HG03571 (cell line): ENCODE measurements around the gene CACYBP.

Source experiments
- ATAC-seq: cut with Tn5 transposase; IDR thresholded peaks from one replicate; pipeline ENCODE4 v1.9.1; 2021; ENCODE audit not compliant: unreplicated experiment

CACYBP gene, protein sequence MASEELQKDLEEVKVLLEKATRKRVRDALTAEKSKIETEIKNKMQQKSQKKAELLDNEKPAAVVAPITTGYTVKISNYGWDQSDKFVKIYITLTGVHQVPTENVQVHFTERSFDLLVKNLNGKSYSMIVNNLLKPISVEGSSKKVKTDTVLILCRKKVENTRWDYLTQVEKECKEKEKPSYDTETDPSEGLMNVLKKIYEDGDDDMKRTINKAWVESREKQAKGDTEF

DNA sequence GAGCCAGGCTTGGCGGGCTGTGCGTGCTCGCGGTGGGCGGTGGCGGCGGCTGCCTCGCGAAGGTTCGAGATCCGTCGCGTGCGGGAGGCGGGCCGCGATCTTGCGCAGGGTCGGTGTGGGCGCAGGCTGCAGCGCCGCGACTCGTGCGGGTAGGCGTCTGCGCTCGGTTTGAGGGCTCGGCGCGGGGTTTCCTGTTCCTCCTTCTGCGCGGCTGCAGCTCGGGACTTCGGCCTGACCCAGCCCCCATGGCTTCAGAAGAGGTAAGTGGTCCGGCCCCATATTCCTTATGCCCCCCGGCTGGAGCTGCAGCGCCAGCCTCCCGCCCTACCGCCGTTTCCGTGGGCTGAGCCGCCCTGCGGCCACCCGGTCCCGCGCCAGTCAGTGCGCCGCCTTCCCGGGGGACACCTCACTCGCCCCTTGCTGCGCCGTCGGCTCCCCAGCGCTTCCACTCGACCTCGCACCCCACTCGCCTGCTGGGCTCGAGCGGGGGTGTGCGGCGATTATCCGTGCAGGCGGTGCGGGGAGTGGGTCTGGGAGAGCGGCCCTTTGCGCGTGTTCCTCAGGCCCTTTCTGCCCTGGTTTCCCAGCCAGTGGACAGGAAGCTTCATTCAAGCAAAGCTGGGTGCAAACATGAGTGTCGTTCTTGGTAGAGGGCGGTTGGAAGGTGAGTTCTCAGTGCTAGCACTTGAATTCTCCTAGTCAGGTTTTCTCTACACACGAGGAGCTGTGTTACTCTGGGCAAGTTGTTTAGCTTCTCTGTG lies at the start of gene CACYBP:
TSS of gene CACYBP (plus strand) at position 12 of the 761 bp plus-strand sequence. CDS start at position 246, 234 bp downstream.
- peak; percentile 3 for ATAC-seq

DNA sequence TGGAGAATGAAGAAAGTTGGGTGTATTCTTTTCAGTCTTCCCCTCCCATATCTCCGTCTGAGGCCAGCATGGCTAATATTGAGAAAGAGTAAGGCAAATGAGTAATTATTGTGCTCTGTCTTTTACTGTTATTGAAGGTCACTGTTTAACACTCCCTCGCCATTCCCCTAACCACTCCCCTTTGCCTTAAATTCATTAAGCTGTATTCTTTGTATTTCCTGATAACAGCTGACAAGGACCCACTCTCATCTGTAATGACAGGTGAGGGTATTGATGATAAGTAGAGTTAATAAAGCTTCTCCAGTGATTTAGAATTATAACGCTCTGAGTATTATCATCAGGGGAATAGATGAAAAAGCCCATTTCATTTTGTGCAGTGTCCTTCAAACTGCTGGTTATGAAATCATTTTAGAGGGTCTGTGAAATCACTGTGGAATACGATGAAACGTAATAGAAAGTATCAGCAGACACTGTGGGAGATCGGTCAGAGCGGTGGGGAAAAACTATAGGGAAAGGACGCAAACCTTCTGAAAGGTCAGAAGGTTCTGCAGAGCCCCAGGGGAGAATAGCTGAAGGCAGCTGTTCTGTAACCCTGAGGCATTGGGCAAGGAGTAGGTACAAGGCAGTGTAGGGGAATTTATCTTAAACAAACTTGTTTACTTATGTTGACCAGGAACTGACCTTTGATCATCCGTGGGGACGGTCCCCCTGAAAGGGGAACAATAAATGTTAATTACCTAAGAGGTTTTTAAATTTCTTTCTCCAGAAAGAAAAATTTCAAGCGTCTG lies 46.3 kb upstream of the CACYBP start:
- ATAC-seq = peak; percentile 36

DNA sequence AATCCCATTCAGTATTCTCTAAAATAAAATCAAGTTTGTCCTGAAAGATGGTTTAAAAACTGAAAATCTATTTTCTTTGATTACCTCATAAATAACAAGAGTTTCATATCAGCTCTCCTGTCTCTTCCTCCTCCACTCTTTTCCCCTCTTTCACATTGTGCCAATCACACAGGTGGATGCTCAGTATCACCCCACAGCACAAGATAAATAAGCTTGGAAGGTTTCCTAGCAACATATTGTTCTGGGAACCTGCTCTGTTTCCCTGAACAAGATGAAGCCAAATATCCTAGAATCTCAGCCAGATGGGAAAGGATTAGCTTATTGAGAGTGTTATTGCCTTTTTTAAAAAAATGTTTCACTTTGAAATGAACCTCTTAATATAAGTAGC lies 45.7 kb upstream of the CACYBP start:
- ATAC-seq = peak; percentile 17

DNA sequence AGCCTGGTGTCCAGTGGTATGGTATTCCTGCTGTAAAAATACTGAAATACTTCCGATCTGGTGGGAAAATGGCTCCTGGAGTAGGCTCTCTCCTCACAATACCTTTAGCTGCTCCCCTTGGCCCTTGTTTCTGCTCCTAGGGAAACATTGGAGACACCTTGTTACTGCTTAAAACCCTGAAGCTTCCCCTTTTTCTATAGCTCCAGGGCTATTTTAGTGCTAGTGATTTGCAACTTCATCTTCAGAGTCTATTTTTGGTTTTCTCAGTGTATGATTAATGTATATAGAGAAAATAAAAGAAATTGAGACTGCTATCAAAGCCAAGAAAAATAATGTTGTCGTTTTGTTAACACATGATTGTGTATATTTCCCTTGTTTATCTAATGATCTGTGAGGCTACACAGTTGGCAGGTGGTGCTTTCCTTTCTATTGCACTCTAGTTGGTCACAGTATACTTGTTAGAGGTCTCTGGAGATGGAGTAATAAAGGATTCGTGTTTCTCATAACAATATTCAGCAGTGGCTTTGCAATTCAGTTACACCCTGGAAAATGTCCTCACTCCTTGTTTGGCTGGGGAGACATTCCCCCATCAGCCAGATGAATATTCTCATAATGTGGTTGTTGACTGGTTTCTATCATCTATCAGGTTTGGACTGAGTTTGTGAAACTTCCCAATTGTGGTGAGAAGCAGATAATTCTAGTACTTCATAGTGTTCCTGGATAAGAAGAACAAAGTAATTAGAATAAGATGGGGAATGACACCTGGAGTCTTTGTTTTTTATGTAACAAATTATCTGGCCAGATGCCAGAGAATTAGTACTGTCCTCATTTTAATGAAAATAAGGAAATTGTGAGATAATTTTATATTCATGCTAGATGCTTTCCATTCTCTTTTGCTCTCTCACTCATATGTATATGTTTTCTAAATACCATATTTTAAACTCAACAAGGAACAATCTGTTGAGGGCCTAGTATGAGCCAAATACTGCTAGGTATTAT lies 44.8 kb upstream of the CACYBP start:
- no peak for ATAC-seq

DNA sequence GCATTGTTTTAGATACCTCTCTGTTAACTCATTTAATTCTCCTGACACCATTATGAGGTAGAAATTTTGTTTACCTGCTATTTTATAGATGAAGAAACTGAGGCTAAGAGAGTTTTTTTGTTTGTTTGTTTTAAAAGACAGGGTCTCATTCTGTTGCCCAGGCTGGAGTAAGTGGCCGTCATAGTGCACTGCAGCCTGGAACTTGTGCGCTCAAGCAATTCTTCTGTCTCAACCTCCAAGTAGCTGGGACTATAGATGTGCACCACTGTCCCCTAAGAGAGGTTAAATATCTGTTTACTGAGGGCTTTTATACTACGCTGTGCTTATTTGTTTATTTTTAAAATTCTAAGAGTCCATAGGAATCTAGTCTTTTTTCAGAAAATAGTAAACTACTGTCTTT lies 43.7 kb upstream of the CACYBP start:
- no peak for ATAC-seq

DNA sequence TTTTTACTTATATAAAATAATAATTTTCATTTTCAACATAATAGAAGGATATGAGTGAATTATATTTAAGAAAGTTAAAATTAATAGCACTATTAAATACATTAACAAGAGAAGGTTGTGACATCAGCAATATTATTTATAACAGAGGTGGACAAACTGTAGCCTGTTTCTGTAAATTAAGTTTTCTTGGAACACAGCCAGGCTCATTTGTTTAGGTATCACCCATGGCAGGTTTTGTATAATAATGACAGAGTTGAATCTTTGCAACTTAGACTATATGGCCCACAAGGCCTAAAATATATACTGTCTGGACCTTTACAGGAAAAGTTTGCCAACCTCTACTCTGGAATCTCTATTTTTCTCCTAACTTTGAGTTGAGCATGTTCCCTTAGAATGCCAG lies 42.8 kb upstream of the CACYBP start:
- no peak for ATAC-seq

DNA sequence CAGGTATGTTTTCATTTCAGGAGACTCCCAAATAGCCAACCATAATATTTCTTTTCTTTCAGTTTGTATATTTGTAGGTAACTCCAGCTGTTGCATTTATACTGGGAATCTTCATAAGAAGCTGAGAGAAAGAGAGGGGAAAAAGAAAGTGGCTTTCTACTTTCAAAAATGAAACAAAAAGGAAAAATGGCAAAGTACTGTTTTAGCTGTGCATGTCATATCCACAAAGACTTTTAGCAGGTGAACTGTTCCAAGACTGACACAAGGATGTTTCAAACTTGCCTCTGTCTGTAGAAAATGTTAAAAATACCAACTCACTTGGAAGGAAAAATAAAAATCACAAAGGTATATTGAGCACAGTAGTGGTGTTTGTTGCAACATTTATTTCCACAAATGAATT lies 41.9 kb upstream of the CACYBP start:
- ATAC-seq = no peak

DNA sequence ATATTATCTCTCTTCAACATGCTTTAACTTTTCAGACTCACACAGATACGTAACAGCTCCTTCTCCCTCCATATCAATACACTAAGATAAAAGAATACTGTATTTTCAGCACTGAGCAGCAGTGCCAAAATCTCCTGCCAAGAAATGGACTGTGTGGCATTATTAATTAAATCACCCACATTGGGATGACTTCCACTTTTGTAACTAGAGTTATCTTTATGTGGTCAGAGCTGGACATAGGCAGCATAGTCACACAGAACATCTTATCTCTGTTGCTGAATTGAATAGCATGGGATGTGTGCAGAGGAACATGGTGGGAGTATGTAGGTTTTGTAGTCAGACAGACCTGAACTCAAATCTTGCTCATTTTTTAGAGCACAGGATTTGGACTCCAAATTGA lies 41.4 kb upstream of the CACYBP start:
- no peak for ATAC-seq

DNA sequence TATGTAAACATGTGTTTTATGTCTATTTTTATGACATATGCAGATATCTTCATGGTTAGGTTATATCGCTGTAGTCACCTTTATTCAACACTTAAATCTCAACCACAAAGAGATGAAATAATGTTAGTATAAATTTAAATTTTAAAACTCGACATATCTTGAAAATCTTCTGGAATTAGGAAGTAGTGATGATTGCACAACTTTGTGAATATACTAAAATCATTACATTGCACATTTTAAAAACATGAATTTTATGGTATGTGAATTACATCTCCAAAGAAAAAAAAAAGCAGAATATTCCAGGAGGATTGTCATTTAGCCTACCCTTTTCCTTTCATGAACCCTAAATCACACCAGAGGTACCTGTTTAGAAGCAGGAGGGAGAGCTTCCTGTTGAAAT lies 39.4 kb upstream of the CACYBP start:
- ATAC-seq = no peak

DNA sequence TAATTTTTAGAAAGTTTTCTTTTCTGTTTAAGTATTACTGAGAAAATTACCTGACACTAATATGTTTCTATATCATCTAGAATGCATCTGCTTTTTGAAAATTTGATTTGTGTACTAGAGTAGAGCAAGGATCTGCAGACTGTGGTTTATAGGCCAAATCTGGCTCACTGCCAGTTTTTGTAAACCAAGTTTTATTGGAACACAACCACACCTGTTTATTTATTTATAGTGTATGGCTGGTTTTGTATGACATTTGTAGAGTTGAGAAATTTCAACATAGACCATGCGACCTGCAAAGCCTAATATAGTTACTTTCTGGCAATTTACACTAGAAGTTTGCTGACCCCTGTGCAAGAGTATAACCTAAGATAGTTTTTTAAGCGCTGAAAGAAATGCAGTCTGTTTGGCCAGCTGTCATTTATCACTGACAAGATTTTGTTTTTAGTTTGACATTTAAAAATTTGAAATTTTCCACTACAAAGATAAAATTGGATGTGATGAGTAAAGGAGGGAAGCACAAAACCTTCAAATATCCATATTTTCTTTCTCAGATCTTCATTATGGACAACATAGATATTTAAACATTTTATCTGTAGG lies 36.1 kb upstream of the CACYBP start:
- no peak for ATAC-seq

DNA sequence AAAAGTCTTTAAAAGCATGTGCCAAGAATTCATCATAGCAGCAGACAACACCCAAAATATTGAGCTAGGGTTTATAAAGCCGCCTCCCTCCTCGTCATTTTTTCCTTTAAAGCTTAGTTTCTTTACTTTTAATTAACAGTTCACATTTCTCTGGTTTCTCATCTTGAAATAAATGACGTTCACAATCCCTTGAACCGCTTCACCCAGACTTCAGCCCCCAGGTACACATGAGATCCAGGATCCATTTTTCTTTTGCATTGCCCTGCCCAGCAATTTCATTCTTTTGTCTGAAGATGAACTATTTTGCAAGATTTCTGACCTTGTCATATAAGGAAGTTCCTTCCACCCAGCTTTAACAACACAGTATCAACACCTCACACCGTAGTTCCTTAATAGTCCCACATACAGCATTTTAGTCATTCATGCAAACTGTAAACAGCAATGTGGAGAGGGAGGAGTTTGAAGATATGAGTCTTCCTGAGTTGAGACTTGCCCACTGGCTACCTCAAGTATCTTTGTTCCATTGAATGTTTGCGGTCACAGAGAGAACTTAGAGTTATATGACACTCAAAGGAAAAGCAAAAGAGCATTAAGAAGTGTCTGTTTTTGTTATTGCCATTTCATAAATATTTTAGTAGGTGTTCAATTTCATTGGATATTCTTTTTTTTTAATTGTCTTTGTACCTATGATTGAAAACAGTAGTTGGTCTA lies 35.3 kb upstream of the CACYBP start:
- no peak for ATAC-seq

DNA sequence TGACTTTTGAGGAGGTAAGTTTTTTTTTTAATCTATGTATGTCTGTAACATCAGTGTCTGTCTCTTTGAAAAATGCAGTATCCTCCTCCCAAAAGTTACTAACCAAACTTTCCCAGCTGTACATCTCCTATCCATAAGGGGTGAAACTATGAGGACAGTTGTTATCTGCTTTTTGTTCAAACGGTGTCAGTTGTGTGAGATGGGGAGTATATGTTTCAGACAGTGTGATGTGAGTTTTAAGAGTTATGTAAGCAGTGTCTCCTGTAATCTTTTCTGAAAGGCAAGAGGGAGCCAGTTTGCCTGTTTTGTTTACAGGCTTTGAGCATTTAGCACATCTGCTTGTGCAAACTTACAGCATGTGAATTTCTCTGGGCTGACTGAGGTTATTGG lies 34.8 kb upstream of the CACYBP start:
- no peak for ATAC-seq

DNA sequence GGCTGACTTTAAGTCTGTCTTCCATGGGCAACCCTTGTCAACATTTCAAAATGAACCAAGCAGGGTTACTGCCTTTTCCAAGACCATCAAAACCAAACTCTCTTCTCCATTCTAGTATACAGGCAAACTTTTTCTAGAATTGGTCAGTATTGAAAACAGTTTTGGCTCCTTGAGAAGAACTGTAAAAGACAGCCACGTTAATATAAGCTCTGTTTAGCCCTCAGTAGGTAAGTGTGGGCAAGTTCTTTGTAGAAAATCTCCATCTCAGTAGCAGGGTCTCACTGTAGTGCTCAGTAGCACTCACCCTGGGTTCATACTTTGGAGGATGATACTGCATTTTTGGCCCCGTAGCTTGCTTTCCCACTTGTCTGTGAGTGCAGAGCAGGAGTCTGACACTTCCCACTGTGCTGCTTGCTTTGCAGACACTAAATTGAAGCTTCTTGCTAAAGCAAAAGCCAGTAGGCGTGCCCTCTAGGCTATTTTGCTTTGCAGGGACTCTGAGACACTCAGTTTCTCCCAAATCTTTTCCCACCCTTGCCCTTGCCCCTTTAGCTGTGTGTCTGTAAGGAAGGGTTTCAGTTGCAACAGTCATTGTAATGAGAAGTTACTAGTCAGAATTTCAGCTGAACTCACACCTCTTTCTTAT lies 34.3 kb upstream of the CACYBP start:
- no peak for ATAC-seq

DNA sequence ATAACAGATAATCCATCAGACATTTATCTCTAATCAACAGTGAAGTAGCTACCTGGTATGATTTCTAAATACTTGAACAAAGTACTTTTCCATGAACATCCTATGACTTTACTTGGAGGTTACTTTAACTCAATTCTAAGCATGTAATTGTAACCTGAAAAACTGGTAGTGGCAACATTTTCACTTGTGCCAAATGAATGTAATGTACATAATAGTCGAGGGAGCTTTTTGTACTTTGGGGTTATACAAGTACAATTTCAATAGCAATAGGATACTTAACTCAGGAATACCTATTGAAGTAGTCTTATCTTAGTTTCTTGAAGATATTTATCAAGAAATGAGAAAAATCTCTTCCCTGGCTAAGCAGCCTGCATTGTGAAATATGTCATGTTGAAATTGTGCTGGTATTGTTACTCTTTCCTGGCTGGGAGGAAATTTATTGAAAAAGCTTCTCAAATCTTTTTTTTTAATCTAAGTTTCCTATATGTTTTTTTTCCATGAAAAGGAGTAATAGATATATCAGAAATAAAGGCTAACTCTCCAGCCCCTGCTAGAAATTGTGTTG lies 33.7 kb upstream of the CACYBP start:
- ATAC-seq = no peak

DNA sequence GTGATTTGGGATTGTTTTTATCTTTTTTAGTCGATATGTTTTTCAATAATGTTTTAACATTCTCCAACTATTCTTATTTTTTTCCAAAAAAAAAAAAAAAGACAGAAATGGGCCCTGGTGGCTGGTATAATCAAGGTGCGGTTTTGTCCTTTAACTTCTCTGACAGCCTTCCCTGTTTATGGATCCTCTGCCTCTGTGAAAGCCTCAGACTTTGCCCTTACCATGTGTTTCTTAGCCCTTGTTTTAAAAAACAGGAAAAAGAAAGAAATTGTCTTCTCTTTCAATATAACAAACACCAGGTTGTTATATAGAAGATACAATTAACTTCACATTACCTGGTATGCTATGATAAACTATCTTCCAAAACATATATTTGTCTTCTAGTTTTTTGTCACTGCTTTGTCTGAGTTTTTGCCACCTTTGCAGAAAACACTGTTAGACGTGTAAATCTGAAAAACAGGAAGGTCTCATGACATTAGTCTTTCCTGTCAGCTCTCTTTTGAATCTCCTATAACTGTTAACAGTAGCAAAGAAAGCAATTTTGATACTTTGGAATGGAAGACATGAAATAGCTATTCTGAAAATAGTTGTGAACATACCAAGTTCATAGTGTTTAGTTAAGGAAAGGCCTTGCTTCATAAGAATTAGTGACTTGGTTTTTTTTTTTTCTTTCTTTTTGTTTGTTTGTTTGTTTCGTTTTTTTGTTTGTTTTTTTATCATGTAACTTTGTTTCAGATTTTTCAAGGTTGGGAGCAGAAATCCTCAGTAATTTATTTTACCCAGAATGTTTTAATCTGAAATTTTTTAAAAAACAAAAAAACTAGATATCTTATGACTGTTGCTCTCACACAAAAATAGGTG lies 31.7 kb upstream of the CACYBP start:
- ATAC-seq = no peak

DNA sequence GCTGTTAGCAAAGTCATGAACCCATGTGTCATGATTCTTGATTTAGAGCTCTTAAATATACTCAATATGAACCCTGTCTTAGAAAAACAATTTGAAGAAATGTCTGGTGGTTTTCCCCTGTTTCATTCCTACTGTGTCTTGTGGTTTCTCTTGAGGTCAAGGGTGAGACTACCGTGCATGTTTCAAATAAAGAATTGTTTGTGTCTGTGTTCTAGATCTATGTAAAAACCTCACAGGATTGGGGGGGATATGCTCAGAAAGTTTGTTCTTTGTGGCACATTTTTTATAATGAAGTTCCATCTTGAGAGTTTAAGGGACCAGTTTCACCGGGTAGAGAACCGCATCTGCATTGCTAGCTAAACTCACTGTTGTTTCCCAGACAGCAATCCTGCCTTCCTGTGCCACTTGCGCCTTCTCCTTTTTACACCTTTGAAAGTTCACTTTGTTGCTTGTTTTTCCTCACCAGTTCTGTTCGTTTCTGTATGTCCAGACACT lies 30.9 kb upstream of the CACYBP start:
- ATAC-seq = peak; percentile 54

DNA sequence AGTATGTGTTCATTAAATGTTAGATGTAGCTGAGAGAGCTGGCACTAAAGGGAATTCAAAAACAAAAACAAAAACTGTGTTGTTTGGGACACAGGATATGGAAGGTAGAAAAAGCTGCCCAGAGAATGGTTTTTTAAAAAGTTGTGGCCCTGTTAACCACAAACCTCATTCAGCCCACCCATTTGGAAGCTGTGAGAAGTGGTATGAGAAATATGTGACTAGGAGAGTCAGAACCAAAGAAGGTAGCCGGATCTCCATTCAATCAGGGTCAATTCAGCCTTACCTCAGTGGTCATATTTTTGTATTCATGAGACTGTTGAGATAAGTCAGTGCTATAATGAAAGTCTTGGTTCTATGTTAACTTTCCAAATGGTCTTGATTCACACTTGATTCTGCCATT lies 29.8 kb upstream of the CACYBP start:
- ATAC-seq = no peak

DNA sequence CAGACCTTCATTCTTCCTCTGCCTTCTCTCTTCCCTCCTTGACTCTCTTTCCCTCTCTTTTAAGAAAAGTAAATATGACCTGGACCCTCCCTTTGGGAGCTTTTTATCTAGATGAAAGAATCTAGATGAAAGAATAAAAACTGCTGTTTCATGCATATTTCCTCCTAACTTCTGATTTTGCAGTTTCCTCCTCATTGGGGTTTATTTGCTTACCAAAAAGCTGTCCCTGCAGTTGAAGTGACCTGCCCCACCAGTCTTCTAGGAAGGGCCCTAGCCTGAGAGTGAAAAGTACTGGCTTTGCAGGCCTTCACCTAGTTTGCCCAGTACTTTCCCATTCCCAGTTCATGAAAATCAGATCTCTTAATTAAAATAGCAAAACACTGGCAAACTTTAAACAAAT lies 28.3 kb upstream of the CACYBP start:
- no peak for ATAC-seq
